Stomach (tissue), 4 donors: ENCODE results near the gene STRADA.

Experiments
- CTCF ChIP-seq, 7 experiments: fragments of 450-650 bp in 4 of 7; fragments of 200-600 bp in 3 of 7; sonication (generic) in 3 of 7; IDR thresholded peaks; one replicate each; pipeline ENCODE4 v1.5.1; 2016 to 2019; ENCODE audit warnings: antibody characterized with exemption in 7 of 7, control low read depth in 2 of 7, mild to moderate bottlenecking in 1 of 7
- POLR2AphosphoS5 ChIP-seq, 3 donors: sonication (generic); formaldehyde crosslinking; IDR thresholded peaks; one replicate each; pipeline ENCODE4 v1.6.1; 2016; ENCODE audit warnings: antibody characterized with exemption in 3 of 3

DNA sequence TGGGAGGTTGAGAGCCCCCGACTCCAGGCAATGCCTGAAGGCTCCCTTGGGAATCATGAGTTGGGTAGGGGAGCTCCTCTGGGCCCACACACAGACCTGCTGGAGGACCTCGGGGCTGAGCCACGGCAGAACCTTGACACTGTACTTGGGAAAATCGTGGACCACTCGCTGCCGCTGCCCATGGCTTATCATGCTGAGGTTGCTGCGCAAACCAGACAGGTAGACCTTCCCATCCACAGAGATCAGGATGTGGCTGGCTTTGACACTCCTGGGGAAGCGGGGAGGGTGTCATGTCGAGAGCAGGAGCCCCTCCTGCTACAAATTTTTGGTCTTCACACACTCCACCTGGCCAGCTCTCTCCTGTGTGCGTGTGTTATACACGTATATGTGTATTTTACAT, 34.4 kb downstream of the STRADA start:
- no peak for TF ChIP-seq CTCF (IDR thresholded peaks at IDR 0.05)
- no peak for TF ChIP-seq POLR2AphosphoS5 (IDR thresholded peaks at IDR 0.05)
